Stimulated activated CD4-positive, alpha-beta T cell treated with anti-CD3 and anti-CD28 coated beads, TNF-alpha, amount 100 ng/mL, for 48 hours (primary cell): ENCODE data around the gene INTU.
"Not testable (repeated sequence)": the region's sequence is repeated elsewhere in the genome, so short reads cannot be mapped to it uniquely, and the experiment has no call there.

Experiments
- DNase-seq, 3 donors: peaks; one replicate each; pipeline ENCODE4 v3.0.0-alpha.2; 2020; ENCODE audit warnings: low read depth in 3 of 3

INTU gene

DNA sequence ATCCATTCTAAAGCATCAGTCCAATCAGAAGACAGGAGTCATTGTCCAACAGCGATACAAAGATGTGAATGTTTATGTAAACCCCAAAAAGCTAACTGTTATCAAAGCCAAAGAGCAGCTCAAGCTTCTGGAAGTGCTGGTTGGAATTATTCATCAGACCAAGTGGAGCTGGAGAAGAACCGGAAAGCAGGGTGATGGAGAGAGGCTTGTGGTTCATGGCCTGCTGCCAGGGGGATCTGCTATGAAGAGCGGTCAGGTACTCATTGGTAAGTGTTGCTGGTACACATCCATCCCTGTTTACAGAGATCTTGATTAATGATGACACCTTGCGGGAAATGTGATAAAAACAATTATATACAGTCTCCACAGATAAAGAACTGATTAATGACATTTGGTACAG is 11.0 kb downstream of the INTU start:
- no peak for DNase-seq

DNA sequence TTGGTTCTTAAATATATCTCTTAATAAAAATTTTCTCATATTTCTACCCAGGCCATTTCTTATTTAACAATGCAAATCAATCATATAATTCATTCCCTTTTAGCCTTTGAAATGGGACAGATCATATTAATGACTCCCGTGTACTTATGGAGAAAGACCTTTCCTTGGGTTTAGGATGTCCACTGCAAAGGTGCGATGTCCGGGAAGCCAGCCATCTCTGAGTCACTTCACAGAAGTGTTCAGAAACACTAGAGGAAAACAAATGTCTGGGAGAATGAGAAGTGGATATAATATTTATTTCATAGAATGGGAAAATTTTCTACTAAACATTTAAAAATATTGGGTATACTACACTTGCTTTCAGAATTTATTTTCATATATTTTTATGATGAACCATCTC is 15.3 kb downstream of the INTU start:
- no peak for DNase-seq

- DNase-seq, result not testable (repeated sequence)
These were observed 22.8 kb downstream of the INTU start for GRCh38 chr4:127655590-127655989.

GRCh38 chr4:127656047-127656680 is 23.4 kb downstream of the INTU start:
- DNase-seq, result no peak

- no peak for DNase-seq
These were observed 27.6 kb downstream of the INTU start for GRCh38 chr4:127660284-127660885.

DNA sequence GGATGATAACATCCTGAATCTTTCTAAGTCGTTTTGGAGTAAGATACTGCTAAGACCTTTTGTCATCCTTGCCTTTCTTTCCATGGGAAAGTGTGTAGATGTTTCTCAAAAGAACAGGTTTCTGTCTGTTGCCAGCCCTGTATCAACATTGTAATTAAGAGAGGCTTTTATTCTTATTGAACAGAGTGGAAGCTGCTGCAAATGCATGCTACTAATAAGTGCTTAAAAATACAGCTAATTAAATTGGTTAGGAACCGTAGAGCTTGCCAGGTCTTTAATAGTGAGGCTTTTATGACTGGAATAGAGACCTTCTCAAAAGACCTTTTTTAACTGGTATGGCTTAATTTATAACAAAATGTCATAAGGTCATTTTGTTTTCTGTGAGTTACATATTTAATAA is 34.4 kb downstream of the INTU start:
- no peak for DNase-seq

- DNase-seq, result no peak
These were observed 35.0 kb downstream of the INTU start for GRCh38 chr4:127667772-127668171.

GRCh38 chr4:127668770-127669169 is 36.0 kb downstream of the INTU start:
- no peak for DNase-seq

DNA sequence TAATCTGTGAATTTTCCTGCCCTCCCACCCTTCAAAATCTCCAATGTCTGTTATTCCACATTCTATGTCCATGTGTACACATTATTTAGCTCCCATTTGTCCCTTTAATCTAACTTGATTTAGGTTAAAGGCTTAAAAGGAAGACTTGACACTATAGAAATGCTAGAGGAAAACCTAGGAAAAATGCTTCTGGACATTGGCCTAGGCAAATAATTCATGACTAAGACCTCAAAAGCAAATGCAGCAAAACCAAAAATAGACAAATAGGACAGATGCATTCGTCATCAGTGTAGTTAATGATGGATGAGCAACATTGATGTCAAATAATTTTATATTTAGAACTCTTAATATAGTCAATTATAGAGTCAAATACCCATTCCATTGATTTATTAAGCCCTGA is 36.9 kb downstream of the INTU start:
- DNase-seq, result no peak

- DNase-seq, result no peak
These were observed 39.4 kb downstream of the INTU start for GRCh38 chr4:127672111-127672510.

- DNase-seq, result no peak
These were observed 52.5 kb downstream of the INTU start for GRCh38 chr4:127685292-127685691.

DNA sequence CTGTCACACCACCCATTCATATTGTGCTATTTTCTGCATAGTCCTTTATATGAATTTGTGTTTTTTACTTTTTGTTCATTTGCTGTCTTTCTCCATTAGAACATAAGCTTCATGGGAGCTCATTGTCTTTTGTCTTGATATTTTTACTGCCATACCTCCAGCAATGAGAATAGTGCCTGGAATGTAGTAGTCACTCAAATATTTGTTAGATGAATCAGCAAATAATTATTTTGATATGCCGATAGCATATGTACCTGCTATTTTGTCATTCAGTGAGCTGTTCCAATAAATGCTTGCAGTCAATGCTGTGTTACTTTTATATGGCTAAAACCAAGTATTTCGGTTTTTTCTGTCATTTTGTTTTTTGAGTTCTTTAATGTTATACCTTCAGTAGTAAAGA is 53.9 kb downstream of the INTU start:
- DNase-seq, result no peak

GRCh38 chr4:127687580-127687979 is 54.8 kb downstream of the INTU start:
- DNase-seq, result no peak

- no peak for DNase-seq
These were observed 66.0 kb downstream of the INTU start for GRCh38 chr4:127698789-127699200.

- no peak for DNase-seq
These were observed 76.2 kb downstream of the INTU start for GRCh38 chr4:127708985-127709384.

DNA sequence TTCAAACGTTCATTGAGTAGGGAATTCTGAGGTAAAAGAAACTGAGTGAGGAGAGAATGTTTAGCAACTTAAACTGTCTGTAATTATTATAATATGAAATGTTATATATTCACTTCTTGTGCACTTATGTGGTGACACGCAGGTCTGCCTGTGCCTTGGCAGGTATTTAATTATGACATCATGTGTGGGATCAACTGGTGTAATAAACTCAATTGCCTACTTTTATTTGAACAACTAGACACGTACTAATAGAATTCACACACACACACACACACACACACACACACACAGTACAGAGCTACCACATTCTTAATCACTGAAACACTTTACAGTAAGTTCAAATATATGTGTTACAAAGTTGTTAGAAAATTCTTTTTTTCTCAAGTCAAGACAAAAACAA is 76.7 kb downstream of the INTU start:
- no peak for DNase-seq

DNA sequence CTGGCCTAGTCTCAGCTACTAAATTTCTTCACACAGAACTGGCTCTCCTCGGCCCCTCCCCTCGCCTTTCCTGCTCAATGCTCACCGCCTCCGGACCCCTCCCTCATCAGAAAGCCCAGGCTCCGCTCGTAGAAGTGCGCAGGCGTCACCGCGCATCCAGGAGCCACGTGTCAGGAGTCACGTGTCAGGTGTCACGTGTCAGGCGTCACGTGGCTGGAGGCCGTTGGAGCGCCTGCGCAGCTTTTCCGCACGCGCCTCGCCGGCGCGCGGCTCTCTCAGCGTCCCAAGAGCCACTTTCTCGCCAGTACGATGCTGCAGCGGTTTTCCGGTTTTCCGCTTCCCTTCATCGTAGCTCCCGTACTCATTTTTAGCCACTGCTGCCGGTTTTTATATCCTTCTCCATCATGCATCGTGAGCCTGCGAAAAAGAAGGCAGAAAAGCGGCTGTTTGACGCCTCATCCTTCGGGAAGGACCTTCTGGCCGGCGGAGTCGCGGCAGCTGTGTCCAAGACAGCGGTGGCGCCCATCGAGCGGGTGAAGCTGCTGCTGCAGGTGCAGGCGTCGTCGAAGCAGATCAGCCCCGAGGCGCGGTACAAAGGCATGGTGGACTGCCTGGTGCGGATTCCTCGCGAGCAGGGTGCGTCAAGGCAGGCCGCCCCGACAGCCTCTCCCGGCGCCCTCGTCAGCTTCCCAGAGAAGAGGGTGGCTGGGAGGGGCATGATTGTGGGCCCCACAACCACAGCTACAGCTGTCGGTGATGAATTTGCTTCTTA is 97.6 kb downstream of the INTU start, which contains the start of gene SLC25A31:
Gene SLC25A31, plus strand, starts transcription at position 259 of the 772 bp plus-strand sequence. Its CDS starts 146 bp downstream, at position 405.
- no peak for DNase-seq

DNA sequence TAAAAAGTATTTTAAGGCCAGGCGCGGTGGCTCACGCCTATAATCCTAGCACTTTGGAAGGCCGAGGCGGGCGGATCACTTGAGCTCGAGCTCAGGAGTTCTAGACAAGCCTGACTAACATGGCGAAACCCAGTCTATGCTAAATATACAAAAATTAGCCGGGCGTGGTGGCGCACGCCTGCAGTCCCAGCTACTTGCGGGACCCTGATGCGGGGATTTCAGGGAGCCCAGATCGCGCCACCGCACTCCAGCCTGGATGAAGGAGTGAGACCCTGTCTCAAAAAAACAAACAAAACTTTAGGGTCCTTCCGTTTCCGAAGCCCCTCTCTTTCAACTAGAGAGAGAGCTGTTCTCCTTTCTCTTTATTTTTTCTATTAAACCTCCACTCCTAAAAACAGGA is 98.6 kb downstream of the INTU start:
- DNase-seq, result no peak

DNA sequence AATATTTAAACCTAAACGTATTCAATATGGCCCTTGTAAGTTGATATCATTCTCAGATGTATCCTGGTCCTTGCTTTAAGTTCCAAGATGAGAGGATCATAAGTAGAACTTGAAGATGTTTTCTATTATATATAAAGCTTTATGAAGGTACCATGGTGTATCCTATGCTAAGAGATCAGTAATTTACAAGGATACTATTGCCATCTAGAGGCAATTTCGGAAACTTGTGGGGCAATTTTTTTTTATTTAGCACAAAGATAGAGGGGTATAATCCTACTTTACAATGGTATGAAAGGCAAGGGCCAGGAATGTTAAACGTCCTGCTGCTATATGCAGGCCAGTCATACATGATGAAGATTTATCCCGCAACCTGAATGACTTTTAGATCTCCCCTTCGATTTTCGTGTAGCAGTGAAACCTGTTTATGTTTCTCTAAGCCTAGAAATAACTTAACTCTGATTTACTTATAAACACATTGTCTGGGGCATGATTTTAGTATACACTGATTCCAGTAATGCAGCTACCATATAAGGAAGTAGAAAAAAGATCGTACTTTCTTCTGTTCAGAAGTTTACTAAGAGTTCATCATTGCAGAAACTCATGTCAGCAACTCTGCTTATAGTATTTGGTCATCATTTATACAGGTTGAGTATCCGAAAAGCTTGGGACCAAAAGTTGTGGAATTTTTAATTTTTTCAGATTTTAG is 100.0 kb downstream of the INTU start:
- no peak for DNase-seq

DNA sequence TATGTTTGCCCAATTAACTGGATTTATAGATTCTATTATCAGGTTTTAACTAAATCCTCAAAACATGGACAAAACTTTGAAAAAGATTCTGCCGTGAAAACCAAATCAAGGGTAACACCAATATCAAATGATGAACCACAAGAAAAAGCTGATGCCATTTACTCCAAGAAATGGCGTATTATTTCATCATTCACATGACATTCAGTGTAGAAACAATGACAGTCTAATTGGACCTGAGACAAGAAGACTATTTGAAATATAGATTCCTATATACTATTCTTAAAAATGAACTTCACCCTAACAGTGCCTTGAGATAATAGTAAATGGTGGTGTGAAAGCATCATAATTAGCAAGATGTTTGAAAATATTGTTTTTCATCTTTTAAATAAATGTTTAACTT is 102.2 kb downstream of the INTU start:
- DNase-seq, result no peak

DNA sequence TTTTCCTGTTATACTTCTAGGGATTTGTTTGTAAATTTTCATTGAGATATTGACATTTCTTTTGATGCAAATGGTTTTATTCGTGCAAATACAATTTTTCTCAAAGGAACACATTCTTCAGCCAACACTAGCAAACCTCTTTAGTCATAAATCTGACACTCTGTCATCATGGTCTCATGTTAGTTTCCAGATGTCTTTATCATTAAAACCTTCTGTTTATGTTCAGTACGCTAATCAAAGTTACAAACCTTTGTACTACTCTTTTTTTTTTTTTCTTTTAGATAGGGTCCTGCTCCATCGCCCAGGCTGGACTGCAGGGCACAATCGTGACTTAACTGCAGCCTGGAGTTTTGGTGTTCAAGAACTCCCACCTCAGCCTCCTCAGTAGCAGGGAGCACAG is 104.5 kb downstream of the INTU start:
- DNase-seq, result no peak

DNA sequence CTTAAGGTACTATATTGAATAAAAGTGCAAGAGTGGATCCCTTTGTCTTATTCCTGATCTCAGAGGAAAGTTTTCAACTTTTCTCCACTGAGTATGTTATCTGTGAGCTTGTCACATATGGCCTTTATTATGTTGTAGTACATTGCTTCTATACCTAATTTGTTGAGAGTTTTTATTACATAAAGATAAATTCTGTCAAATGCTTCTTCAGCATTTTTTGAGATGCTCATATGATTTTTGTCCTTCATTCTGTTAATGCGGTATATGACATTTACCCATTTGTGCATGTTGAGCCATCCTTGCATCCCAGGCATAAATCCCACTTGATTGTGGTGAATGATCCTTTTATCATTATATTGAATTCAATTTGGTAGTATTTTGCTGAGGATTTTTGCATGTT is 108.5 kb downstream of the INTU start:
- no peak for DNase-seq
